MCF 10A (cell line): Measurements from ENCODE around the gene SDF2. TPM values are rescaled to one million over a fixed set of nuclear protein-coding genes. Genes with fewer than 3 reads are reported as not detected.

ENCODE experiments used
- BruUV-seq: library from RNA; stranded (reverse); fragments of 400-500 nt; replicated peaks from 2 replicates; lab custom pipeline; 2021; lab: Mats Ljungman, UMichigan
- CTCF ChIA-PET: fragments of 300-600 bp; sonication (Branson Sonifier 250); formaldehyde crosslinking; extraction: SDS; loops from one replicate; lab custom pipeline; 2021; ENCODE audit warnings: antibody characterized with exemption, inconsistent platforms; lab: Yijun Ruan, JAX
- POLR2A ChIA-PET: fragments of 300-600, 350-650 bp; sonication (Branson Sonifier 250); formaldehyde crosslinking; extraction: SDS; loops from one replicate; lab custom pipeline; 2020; ENCODE audit warnings: antibody characterized with exemption, inconsistent platforms; lab: Yijun Ruan, JAX
- DNase-seq: peaks from one replicate; pipeline ENCODE4 v3.0.0-alpha.2; 2018; ENCODE audit not compliant: unreplicated experiment
- H3K27ac Mint-ChIP-seq: one replicate; pipeline ENCODE4 v1.8.0; 2022; ENCODE audit warnings: mild to moderate bottlenecking, low read depth, mixed read lengths; ENCODE audit not compliant: unreplicated experiment
- H3K27me3 Mint-ChIP-seq: one replicate; pipeline ENCODE4 v1.8.0; 2022; ENCODE audit warnings: mixed read lengths; ENCODE audit not compliant: insufficient read depth, unreplicated experiment
- H3K36me3 Mint-ChIP-seq: one replicate; pipeline ENCODE4 v1.8.0; 2022; ENCODE audit warnings: mild to moderate bottlenecking, moderate library complexity, mixed read lengths; ENCODE audit not compliant: insufficient read depth, unreplicated experiment
- H3K4me1 Mint-ChIP-seq: one replicate; pipeline ENCODE4 v1.8.0; 2022; ENCODE audit warnings: mixed read lengths; ENCODE audit not compliant: insufficient read depth, unreplicated experiment
- H3K4me3 Mint-ChIP-seq: one replicate; pipeline ENCODE4 v1.8.0; 2022; ENCODE audit warnings: mild to moderate bottlenecking, moderate library complexity, mixed read lengths; ENCODE audit not compliant: unreplicated experiment
- H3K9me3 Mint-ChIP-seq: one replicate; pipeline ENCODE4 v1.8.0; 2022; ENCODE audit warnings: mixed read lengths; ENCODE audit not compliant: unreplicated experiment
- intact Hi-C: fragments of 100-400 bp; cut with micrococcal nuclease; formaldehyde crosslinking; loops from 2 replicates; pipeline ENCODE4 v1.14.1; 2022
- total RNA-seq: library from RNA; stranded (reverse); gene quantifications from 2 replicates; pipeline ENCODE4 v1.2.3, GENCODE V29; 2022
- TF ChIP-seq, protein P1 (sequence below): fragments of 200-600 bp; IDR thresholded peaks from one replicate; pipeline ENCODE4 v1.8.0; 2022; ENCODE audit warnings: antibody characterized with exemption, mild to moderate bottlenecking; ENCODE audit not compliant: unreplicated experiment

Gene SDF2
- total RNA-seq, 1 experiment from 2014 or later, result 31.4 TPM

DNA sequence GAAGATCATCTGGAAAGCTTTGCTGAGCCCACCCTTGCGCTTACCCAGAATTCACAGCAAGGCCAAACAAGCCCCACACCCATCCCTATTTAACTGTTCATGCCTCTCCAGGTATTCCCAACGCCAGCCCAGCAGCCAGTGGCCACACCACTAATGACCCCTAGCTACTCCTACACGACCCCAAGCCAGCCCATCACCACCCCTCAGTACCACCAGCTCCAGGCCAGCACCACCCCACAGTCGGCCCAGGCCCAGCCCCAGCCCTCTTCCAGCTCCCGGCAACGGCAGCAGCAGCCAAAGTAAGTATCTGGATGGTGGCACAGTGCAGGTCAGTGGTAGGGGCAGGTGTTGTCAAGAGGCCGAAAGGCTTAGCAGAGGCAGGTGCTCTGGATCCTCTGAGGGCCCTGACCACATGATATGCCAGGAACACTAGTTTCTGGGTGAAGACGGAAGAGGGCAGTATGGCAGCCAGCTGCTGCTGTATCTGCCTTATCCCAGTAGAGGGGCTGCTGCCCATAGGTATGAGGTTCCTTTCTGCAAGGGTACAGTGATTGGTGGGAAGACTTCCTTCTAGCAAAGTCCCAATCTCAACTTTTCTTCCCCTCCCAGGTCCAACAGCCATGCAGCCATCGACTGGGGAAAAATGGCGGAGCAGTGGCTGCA lies 39.3 kb upstream of the SDF2 start:
- H3K36me3 Mint-ChIP-seq, result peaks cover 68% of the 10 kb centered on the region
- H3K27me3 Mint-ChIP-seq, result no peaks in the 10 kb centered on the region
- TF ChIP-seq, protein P1, sequence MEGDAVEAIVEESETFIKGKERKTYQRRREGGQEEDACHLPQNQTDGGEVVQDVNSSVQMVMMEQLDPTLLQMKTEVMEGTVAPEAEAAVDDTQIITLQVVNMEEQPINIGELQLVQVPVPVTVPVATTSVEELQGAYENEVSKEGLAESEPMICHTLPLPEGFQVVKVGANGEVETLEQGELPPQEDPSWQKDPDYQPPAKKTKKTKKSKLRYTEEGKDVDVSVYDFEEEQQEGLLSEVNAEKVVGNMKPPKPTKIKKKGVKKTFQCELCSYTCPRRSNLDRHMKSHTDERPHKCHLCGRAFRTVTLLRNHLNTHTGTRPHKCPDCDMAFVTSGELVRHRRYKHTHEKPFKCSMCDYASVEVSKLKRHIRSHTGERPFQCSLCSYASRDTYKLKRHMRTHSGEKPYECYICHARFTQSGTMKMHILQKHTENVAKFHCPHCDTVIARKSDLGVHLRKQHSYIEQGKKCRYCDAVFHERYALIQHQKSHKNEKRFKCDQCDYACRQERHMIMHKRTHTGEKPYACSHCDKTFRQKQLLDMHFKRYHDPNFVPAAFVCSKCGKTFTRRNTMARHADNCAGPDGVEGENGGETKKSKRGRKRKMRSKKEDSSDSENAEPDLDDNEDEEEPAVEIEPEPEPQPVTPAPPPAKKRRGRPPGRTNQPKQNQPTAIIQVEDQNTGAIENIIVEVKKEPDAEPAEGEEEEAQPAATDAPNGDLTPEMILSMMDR, result no peak
- no peak for DNase-seq
- CTCF ChIA-PET, result no interaction called here
- H3K4me3 Mint-ChIP-seq, result no peak overlapping the region
- H3K27ac Mint-ChIP-seq, result no peak overlapping the region
- POLR2A ChIA-PET, result no interaction called here
- no TSS peak for BruUV-seq
- intact Hi-C loops, result no loop called here
- no peaks in the 10 kb centered on the region for H3K4me1 Mint-ChIP-seq
- H3K9me3 Mint-ChIP-seq, result no peaks in the 10 kb centered on the region

DNA sequence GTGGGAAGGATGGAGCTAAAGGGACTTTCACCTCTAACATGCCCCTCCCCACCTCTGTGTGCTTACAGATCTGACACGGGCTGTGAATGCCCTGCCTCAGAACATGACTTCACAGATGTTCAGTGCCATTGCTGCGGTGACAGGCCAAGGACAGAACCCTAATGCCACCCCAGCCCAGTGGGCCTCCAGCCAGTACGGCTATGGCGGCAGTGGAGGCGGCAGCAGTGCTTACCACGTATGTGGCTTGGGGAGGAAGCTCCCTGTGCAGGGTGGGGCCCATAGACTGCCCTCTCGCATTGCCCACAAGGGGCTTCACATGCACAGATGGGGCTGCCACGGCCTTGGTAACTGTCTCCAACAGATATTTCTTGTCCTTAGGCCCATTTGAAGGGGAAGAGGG lies 38.6 kb upstream of the SDF2 start:
- Mint-ChIP-seq H3K36me3 (peaks cover 75% of the 10 kb centered on the region), H3K4me3 (no peak overlapping the region), H3K9me3 (no peaks in the 10 kb centered on the region), H3K4me1 (no peaks in the 10 kb centered on the region), H3K27me3 (no peaks in the 10 kb centered on the region), H3K27ac (no peak overlapping the region)
- CTCF ChIA-PET, result no interaction called here
- TF ChIP-seq, protein P1, result no peak
- POLR2A ChIA-PET, result no interaction called here
- intact Hi-C loops, result no loop called here
- no TSS peak for BruUV-seq
- no peak for DNase-seq

DNA sequence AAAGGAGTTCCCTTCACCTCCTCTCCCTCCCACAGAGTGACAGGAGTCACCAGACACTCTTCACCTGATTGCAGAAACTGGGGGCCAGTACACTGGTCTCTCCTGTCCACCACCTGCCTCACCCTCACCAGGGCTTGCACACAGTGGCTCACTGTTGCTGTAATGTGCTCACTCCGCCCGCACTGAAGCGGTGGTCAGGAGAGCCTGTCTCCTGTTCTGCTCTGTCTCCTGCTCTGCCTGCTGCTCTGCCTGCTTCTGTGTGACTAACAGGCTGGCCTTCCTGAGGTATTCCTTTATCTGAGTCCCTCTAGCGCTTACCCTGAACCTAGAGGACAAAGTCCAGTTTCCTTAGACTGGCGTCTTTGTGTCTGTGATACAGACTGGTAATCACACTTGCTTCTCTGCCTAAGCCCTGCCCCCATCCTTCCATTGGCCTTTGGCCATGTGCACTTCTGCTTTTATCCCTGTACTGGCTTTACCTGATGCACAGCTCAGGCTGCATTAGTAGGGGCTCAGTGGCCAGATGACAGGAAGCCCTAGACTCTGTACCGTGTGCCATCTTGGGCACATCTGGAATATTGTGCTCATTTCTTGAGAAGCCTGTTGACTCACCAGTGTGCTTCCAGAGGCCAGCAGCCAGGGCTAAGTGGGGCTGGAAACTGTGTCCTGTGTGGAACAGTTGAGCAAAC lies 36.7 kb upstream of the SDF2 start:
- Mint-ChIP-seq H3K4me3 (no peak overlapping the region), H3K9me3 (no peaks in the 10 kb centered on the region), H3K27ac (no peak overlapping the region), H3K27me3 (no peaks in the 10 kb centered on the region), H3K36me3 (peaks cover 90% of the 10 kb centered on the region), H3K4me1 (no peaks in the 10 kb centered on the region)
- no TSS peak for BruUV-seq
- CTCF ChIA-PET, result no interaction called here
- intact Hi-C loops, result no loop called here
- TF ChIP-seq, protein P1, result no peak
- DNase-seq, result no peak
- POLR2A ChIA-PET, result interaction anchor here (1.3 kb wide), 1 partner anchor 27 kb away, joined by 3 read pairs; no protein-coding TSS in a partner anchor

DNA sequence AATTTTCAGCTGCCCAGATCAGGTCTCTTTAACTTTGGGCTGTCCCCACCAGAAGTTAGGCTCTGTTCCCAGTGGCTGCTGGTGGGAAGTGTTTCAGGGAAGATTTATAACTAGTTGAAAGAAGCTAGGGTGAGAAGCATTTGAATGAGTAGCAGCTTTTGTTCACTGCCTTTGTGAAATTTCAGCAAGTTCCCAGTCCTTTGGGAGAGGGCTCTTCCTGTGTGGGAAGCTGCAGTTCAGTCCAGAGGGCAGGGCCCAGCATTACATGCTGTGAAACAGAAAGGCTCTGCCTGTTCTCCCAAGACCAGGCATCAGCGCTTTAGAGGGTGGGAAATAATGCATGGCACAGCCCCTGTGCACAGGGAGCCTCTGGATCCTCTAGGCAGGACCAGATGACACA lies 32.2 kb upstream of the SDF2 start:
- Mint-ChIP-seq H3K9me3 (no peaks in the 10 kb centered on the region), H3K36me3 (peaks cover 96% of the 10 kb centered on the region), H3K27ac (no peak overlapping the region), H3K27me3 (no peaks in the 10 kb centered on the region), H3K4me3 (no peak overlapping the region), H3K4me1 (no peaks in the 10 kb centered on the region)
- intact Hi-C loops, result no loop called here
- TF ChIP-seq, protein P1, result no peak
- no TSS peak for BruUV-seq
- DNase-seq, result no peak
- CTCF ChIA-PET, result no interaction called here
- POLR2A ChIA-PET, result interaction anchor here (0.6 to 1.7 kb wide), 3 partner anchors 9 to 307 kb away, joined by 3 to 6 read pairs (median 3); no protein-coding TSS in a partner anchor
